ENCODE measurements around the gene TEP1. TPM values are rescaled to one million over a fixed set of nuclear protein-coding genes. Genes with fewer than 3 reads are reported as not detected.

TEP1 gene
- total and polyA plus RNA-seq, 2 of the 13 experiments (the other 11 are each of a cell fraction or from before 2014, with no cell fraction given), result 11.0 to 12.8 TPM

GRCh38 chr14:20332788-20333493 is 80.4 kb downstream of the TEP1 start, which contains the start of gene CCNB1IP1 (continued):
- TF ChIP-seq ZNF614 (CRISPR knock-in tag; IDR thresholded peaks at IDR 0.05; ENCODE audit: borderline replicate concordance), result no peak
- no peak for TF ChIP-seq HDAC6 (IDR thresholded peaks at IDR 0.05; ENCODE audit: low read depth, low read length)
- TF ChIP-seq GATA4 (IDR thresholded peaks at IDR 0.05; ENCODE audit: borderline replicate concordance, low read depth), result peak; percentile 29; the same call in 1 of the 2 replicates
- peak; percentile 58; the same call in 1 of the 2 replicates for TF ChIP-seq ZNF232 (CRISPR knock-in tag; IDR thresholded peaks at IDR 0.05; ENCODE audit: borderline replicate concordance)
- peak; percentile 64; the same call in 1 of the 2 replicates for TF ChIP-seq MIXL1 (CRISPR knock-in tag; IDR thresholded peaks at IDR 0.05)
- TF ChIP-seq ZHX1 (CRISPR knock-in tag; IDR thresholded peaks at IDR 0.05; ENCODE audit: low read depth), result no peak
- no peak for TF ChIP-seq KAT2B (IDR thresholded peaks at IDR 0.05; ENCODE audit: borderline replicate concordance, low read depth, low read length)
- TF ChIP-seq ZFYVE20 (CRISPR knock-in tag; IDR thresholded peaks at IDR 0.05; ENCODE audit: borderline replicate concordance, low read depth), result no peak
- TF ChIP-seq E2F1 (CRISPR knock-in tag; IDR thresholded peaks at IDR 0.05), result no peak
- no peak for TF ChIP-seq HNRNPK (IDR thresholded peaks at IDR 0.05; ENCODE audit: low read depth, low read length, poor library complexity, severe bottlenecking)
- no peak for TF ChIP-seq ZNF780A (CRISPR knock-in tag; IDR thresholded peaks at IDR 0.05)
- no peak for TF ChIP-seq ZNF281 (CRISPR knock-in tag; IDR thresholded peaks at IDR 0.05; ENCODE audit: borderline replicate concordance)
- TF ChIP-seq KAT8 (CRISPR knock-in tag; IDR thresholded peaks at IDR 0.05), result peak; percentile 79; the same call in 1 of the 2 replicates
- 0 out of 2 replicates have a peak, but pooled peaks have one; percentile 9 for TF ChIP-seq NR2F6 (IDR thresholded peaks at IDR 0.05)
- no peak for TF ChIP-seq NR2F6 (CRISPR knock-in tag; IDR thresholded peaks at IDR 0.05)
- peak; percentile 75 for TF ChIP-seq TAF1 (CRISPR knock-in tag; IDR thresholded peaks at IDR 0.05)
- peak; percentile 89 for TF ChIP-seq CEBPB (IDR thresholded peaks at IDR 0.05; ENCODE audit: borderline replicate concordance, low read depth, low read length)
- TF ChIP-seq ZNF224 (CRISPR knock-in tag; IDR thresholded peaks at IDR 0.05), result no peak
- no peak for TF ChIP-seq ZSCAN22 (CRISPR knock-in tag; IDR thresholded peaks at IDR 0.05)
- no peak; the same call in 1 of the 2 replicates for TF ChIP-seq SOX5 (CRISPR knock-in tag; IDR thresholded peaks at IDR 0.05; ENCODE audit: borderline replicate concordance)
- no peak for TF ChIP-seq HHEX (CRISPR knock-in tag; IDR thresholded peaks at IDR 0.05)
